ENCODE results near the gene HNRNPM.
"Not testable (repeated sequence)": the region's sequence is repeated elsewhere in the genome, so short reads cannot be mapped to it uniquely, and the experiment has no call there.

HNRNPM gene

DNA sequence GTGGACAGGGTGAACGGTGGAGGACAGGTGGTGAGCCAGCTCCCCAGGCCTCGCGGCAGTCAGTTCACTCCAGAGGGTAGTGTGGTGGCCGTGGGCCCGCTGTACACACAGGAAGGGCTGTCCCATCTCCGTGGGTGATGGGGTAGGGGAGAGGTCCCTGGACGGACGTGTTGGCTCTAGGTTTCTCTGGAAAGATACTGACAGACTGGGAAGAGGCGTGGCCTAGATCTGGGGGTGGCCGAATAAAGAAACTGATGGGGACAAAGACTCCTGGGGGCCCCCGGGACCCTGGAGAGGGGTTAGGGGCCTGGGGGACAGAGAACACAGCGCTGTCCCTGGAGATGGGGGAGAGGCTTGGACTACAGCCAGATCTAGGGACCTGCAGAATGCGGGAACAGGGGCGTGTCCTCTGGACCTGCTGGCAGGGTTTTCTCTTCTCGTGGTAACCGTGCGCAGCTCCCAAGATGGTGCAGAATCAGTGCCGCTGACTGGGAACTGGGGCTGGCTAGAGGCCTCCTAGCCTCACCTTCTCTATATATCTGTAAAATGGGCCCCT, 61.7 kb downstream of the HNRNPM start:
- in situ Hi-C loops (cut with MboI; ENCODE audit: low sequenced_read_pairs), result no loop called here

DNA sequence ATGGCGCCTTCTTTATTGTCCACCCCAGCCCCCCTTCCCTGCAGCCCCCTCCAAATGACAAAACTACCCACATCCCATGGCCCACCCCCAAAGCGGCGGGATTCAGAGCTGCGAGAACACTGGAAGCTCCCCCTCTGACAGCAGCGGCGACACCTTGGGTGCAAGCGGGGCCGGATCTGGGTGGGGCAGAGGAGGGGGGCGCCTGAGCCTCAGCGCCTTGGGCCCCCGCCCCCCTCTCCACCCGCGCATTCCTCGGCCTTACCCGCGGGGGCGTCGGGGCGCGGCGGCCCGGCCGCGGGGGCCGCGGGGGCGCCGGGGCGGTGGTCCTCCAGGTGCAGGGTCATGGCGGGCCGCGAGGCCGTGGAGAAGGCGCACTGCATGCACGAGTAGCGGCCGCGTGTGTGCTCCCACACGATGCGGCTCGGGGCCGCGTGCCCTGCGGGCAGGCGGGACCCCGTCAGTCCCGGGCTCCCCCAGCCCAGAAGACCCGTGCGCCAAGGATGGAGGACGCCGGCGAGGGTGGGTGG, 65.9 kb downstream of the HNRNPM start:
- in situ Hi-C loops (cut with MboI; ENCODE audit: low sequenced_read_pairs), result no loop called here

DNA sequence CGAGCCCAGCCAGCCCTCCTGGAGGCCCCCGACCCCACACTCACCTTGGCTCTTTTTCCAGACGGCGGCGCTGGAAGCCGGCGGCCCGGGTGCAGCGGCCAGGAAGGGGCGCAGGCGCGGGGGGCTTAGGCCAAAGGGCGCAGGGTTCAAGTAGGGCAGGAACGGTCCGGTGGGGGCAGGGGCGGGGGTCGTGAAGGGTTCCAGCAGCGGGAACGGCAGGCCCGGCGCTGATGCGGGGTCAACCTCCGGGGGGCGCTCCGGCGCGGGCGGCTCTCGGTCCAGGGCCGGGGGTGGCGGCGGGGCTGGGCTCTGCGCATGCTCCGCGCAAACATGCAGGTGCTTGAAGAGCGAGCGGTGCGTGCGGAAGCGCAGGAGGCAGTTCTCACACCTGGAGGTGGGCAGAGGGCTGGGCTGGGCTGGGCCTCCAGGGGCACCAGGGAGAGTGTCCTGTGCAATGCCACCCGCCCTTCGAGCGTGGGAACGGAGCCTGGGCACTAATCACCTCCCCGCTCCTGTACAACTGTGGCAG, 66.9 kb downstream of the HNRNPM start:
- in situ Hi-C loops (cut with MboI; ENCODE audit: low sequenced_read_pairs), result no loop called here

DNA sequence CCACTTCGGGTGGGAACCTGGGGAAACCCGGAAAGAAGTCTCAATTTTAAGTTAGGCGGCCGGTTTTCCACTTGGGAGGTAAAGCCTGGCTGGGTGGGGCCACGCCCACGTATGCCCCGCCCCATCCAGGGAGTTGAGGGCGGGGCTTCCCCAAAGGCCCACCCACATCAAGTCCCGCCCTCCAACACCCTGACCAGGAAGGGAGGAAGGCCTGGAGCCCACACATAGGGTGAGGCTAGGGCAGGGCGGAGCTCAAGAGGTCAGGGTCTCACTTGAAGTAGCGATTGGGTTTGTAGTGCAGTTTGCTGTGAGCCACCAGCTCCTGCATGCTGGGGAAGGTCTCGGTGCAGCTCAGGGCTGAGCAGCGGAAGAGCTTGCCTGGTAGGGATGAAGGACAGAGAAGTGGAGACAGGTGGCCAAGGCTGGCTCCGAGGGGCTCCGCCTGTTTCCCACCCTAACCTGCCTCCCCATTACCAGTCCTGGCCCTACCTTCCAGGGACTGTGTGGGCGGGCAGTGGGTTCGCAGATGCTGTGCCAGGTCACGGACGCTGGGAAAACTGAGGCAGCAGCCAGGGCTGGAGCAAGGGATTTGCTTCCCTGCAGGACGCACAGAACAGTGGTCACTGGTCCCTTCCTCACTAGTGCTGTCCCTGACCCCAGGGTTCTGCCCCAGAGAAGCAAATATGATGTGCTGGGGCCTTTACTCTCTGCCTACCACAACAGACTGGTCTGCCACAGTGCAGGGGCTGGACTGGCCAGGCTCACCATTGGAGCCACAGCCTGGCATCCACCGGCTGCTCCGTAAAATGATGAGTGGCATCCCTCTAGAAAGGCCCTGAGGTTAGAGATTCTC, 67.6 kb downstream of the HNRNPM start:
- in situ Hi-C loops (cut with MboI; ENCODE audit: low sequenced_read_pairs), result no loop called here

DNA sequence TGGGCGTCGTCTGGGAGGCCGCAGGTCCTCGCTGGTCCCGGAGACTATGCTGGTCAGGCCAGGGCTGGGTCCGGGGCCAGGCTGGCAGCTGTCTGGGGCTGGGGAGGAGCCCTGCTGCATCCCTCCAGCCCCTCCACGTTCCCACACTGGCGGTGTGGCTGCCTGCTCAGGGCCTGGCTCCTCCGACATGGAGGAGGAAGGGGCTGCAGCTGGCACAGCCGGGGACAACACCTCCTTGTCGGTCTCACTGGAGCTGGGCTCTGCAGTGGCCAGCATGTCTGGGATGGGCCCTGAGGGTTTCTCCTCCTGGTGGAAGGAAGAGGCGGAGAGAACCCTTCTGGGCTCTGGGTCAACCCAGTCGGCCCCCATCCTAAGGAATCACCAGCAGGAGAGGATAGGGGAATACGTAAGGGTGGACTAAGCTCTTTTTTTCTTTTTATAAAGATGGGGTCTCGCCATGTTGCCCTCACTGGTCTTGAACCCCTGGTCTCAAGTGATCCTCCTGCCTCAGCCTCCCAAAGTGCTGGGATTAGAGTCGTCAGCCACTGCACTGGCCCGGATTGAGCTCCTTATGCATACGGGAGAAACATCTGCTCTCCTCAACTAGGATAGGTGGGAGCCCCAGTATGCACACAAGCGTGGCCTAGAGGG, 68.4 kb downstream of the HNRNPM start:
- in situ Hi-C loops (cut with MboI; ENCODE audit: low sequenced_read_pairs), result no loop called here

DNA sequence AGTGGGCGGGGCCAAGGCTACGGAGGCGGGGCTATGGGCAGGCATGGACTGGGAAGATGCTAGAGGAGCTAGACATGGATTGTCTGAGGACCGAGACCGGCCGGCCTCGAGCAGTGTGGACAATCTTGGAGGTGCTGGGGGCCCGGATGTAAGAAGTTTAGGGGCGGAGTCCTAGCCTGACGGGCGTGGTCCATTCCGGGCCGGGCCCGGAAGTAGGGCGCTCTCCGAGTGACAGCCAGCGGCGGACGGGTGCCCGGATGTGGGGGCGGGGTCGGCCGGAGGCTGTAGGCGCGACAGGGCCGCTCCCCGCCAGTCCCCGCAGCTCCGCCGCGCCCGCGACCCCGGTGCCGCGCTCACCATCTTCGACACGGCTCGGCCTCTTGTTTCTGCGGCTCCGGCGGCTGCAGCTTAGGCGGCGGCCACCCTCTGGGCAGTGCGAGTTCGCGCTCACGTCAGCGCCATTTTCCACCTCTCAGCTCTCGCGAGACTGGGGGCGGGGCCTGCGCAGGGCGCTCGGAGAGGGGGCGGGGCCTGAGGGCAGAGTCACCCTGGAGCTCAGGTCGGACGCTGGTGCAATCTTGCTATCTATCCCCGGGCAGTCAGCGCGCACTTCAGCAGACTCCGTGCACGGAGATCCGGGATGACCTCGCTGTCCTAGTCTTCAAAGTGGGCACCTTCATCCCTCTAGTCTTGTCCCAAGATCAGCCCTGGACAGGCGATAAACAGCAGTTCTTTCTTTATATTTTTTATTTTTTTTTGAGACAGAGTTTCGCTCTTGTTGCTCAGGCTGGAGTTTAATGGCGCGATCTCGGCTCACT, 69.1 kb downstream of the HNRNPM start, which contains the start of gene ZNF414:
ZNF414 (minus strand) TSS at position 481 of the 818 bp plus-strand sequence; CDS start at position 360, 121 bp downstream.
- in situ Hi-C loops (cut with MboI; ENCODE audit: low sequenced_read_pairs), result no loop called here

DNA sequence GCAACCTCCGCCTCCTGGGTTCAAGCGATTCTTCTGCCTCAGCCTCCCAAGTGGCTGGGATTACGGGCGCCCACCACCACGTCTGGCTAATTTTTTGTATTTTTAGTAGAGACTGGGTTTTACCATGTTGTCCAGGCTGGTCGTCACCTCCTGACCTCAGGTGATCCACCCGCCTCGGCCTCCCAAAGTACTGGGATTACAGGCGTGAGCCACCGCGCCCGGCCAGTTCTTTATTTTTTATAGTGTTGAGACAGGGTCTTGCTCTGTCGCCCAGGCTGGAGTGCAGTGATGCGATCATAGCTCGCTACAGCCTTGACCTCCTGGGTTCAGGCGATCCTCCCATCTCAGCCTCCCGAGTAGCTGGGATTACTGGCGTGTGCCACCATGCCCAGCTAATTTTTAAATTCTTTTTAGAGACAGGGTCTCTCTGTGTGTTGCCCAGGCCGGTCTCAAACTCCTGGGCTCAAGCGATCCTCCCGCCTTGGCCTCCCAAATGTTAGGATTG, 69.8 kb downstream of the HNRNPM start:
- in situ Hi-C loops (cut with MboI; ENCODE audit: low sequenced_read_pairs), result not testable (repeated sequence)

DNA sequence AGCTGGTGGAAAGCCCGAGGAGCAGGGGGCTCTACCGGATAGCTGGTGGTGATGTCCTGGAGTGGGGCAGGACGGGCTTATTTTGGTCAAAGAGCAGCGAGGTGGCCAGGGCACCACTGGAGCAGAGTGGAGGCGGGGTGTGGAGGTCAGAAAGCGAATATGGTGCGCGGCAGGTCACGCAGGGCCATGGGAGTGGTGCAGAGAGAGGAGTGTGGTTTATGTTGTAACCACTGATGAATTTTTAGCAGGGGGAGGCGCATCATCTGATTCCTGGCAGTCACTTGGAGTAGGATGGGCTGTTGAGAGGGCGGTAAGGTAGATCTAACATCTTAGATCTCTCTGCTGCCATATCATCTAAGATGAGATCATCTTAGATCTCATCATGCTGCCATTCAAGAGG, 70.5 kb downstream of the HNRNPM start:
- in situ Hi-C loops (cut with MboI; ENCODE audit: low sequenced_read_pairs), result no loop called here

DNA sequence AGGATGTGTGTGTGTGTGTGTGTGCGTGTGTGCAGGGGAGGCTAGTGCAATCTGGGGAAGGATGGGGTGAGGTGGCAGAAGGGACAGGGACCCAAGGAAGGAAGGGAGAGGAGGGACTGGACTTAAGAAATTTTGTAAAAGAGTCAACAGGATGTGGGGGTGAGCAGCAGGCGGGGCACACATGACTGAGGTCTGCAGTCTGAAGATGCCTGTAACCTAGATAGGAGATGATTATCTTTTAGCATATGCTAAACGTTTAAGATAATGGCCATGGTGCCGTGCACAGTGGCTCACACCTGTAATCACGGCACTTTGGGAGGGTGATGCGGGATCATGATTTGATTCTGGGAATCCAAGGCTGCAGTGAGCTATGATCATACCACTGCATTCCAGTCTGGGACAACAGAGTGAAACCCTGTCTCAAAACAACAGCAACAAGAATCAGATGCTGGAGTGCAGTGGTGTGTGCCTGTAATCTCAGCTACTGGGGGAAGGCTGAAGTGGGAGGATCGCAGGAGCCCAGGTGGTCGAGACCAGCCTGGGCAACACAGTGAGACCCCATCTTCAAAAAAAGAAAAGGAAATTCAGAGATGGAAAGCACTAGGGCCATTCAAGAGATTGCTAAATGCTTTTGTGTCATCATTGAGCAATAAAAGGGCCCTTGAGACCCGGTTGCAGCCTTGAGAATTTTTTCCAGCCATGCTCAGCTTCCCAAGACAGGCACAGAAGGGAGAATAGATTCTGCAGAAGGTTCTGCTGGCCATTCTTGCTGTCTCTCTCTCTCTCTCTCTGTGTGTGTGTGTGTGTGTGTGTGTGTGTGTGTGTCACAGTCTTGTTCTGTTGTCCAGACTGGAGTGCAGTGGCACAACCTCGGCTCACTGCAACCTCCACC, 73.0 kb downstream of the HNRNPM start:
- in situ Hi-C loops (cut with MboI; ENCODE audit: low sequenced_read_pairs), result no loop called here

DNA sequence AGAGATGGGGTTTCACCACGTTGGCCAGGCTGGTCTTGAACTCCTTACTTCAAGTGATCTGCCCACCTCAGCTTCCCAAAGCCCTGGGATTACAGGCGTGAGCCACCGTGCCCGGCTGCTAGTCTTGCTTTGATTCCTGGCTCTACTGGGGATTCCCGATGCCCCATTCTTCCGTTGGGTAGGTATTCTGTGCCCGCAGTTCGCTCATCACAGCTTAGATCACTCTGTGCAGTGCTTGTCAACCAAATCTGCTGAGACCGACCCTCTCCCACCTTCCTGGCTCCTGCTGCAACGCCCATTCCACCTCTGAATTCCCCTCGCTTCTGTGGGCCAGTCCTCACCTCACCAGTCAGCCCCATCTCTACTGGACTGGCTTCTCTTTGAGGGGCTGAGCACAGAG, 73.8 kb downstream of the HNRNPM start:
- in situ Hi-C loops (cut with MboI; ENCODE audit: low sequenced_read_pairs), result no loop called here

DNA sequence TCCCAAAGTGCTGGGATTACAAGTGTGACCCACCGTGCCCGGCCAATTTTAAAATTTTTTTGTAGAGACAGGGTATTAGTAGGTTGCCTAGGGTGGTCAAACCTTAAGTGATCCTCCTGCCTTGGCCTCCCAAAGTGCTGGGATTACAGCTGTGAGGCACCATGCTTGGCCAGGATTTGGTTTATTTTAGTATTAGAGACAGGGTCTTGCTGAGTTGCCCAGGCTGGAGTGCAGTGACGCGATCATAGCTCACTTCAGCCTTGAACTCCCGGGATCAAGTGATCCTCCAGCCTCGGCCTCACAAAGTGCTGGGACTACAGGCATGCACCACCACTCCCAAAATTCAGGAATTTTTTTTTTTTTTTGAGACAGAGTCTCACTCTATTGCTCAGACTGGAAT, 74.6 kb downstream of the HNRNPM start:
- in situ Hi-C loops (cut with MboI; ENCODE audit: low sequenced_read_pairs), result no loop called here

DNA sequence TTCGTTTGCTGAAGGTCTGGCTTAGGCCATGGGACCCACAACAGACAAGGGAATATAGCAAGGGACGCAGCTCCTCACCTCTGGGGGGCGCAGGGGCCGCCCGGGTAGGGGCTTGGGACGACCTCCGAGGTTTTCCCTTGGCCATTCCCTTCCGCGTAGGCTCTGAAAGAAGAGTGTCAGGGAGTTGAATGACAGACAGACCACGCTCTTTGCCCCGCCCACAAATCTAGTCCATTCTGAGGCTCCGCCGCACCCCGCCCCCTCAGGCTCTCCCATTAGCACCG, 80.6 kb downstream of the HNRNPM start:
- in situ Hi-C loops (cut with MboI; ENCODE audit: low sequenced_read_pairs), result no loop called here

DNA sequence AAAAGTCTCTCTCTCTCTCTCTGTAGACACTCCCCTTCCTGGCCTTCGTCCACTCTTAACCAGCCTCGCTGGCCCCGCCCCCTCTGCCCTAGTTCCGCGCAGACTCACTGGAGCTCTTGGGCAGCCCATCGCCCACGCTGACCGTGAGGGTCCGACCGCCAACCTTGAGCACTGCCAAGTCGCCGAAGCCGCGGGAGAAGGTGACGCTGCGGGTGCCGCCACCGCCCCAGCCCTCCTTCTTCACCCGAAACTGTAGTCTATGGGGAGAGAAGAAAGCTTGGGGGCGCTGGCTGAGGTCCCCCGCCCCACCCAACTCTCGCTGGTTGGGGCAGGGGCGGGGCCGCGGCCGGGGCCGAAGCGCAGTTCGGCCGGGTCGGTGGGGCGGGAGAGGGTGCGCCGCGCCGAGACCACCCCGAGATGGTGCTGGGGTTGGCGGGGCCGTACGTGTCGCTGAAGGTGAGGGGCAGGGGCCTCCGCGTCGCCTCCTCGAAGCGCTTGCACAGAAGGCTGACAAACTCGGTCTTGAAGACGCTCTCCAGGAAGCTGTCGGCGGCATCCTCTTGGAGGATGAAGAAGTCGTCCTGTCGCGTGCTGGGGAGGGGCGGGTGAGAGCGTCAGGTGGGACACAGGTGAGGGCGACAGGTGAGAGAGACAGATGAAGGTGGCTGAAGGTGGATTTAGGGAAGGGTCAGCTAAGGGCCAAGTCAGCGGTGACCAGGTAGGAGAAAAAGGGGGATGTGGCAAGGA, 81.7 kb downstream of the HNRNPM start:
- in situ Hi-C loops (cut with MboI; ENCODE audit: low sequenced_read_pairs), result no loop called here

DNA sequence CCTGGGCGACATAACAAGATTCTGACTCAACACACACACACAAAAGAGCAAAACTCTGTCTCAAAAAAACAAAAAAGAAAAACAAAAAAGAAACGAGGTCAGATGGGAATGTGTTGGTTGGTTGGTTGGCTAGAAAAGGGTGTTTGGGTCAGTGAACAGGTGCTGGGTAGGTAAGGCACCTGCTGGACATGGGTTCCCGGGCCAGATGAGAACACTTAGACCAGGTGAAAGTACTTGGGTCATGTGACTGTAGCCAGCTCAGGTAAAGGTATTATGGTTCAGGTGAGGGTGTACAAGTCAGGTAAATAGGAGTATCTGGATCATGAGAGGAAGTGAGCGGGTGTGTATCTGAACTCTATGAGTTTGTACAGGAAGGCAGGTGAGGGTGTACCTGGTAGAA, 83.7 kb downstream of the HNRNPM start:
- in situ Hi-C loops (cut with MboI; ENCODE audit: low sequenced_read_pairs), result no loop called here

DNA sequence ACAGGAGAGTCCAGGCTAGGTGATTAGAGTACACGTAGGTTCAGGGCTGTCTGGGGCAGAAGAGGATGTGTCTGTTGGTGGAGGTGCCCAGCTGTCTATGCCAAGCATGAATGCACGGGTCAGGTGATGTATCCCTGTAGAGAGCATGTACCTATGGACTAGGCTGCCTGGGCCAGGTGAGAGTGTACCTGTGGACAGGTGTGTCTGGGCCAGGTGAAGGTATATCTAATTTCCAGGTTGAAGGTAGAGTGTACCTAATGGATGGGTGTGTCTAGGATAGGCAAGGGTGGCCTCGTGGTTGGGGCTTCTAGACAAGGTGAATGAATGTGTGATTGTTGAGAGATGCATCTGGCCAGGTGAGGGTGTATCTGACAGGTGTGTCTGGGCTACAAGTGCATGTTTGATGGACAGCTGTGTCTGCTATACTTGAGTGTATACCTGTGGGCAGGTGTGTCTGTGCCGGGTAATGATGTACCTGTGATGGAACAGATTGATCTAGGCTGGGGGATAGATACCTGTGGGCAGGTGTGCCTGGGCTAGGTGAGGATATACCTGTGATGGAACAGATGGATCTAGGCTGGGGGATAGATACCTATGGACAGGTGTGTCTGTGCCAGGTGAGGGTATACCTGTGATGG, 84.7 kb downstream of the HNRNPM start:
- in situ Hi-C loops (cut with MboI; ENCODE audit: low sequenced_read_pairs), result no loop called here

DNA sequence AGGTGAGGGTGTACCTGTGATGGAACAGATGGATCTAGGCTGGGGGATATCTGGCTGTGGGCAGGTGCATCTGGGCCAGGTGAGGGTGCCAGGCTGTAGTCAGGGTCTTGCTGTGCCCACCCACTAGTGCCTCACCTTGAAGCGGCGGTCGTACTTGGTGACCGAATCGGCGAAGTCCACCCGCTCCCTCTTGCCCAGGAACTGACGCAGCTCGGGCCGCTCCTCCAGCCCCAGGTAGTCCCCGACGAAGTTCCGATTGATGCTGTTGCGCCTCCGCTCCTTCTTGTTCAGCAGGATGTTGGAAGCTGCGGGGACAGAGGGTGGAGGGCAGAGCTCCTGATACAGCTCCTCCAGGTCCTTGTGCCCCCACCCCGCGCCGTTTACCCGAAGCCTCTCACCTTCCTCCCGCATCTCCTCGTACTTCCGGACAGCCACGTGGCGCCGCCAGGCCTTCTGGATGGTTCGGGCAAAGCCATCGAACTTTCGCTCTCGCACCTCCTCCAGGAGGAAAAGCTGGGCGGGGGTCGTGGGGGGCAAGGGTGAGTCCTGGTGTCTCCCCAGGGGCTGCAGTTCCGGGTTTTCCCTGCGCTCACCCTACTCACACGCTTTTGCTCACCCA, 85.4 kb downstream of the HNRNPM start:
- in situ Hi-C loops (cut with MboI; ENCODE audit: low sequenced_read_pairs), result no loop called here

DNA sequence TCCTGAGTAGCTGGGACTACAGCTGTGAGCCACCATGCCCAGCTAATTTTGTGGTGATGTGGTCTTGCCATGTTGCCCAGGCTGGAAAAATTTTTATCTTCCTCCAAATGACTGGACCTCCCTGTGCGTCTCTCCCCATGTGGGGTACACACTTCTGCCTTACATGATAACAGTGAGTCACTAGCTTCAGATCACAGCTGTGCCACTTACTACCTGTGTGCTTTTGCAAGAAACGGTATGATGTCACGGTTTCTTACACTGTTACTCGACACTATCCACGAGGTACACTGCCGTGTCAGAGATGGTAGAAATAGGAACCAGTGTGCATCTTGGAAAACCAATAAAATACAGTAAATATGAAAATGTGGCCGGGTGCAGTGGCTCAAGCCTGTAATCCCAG, 86.7 kb downstream of the HNRNPM start:
- in situ Hi-C loops (cut with MboI; ENCODE audit: low sequenced_read_pairs), result no loop called here

DNA sequence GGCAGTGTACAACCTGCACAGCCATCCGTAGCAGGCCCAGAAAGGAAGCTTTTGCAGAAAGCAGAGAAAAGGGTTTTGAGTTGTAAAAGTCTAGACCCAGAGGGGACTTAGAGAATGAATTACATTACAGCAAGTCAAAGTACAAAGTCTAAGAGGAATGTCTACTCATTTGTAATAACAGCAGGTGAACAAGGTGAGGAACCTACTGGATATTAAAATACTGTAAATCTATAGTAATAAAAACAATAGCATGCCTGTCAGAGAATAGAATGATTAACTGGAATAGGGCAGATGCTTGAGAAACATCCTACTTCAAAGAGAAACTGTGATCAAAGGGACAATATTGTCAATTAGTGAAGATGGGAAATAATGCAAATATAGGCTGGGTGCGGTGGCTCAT, 87.5 kb downstream of the HNRNPM start:
- in situ Hi-C loops (cut with MboI; ENCODE audit: low sequenced_read_pairs), result no loop called here
